ENCODE results near the gene CRP.

- TF ChIP-seq CTCF (IDR thresholded peaks at IDR 0.05; ENCODE audit: insufficient read depth, low read length): no peak
- TF ChIP-seq, protein P1, sequence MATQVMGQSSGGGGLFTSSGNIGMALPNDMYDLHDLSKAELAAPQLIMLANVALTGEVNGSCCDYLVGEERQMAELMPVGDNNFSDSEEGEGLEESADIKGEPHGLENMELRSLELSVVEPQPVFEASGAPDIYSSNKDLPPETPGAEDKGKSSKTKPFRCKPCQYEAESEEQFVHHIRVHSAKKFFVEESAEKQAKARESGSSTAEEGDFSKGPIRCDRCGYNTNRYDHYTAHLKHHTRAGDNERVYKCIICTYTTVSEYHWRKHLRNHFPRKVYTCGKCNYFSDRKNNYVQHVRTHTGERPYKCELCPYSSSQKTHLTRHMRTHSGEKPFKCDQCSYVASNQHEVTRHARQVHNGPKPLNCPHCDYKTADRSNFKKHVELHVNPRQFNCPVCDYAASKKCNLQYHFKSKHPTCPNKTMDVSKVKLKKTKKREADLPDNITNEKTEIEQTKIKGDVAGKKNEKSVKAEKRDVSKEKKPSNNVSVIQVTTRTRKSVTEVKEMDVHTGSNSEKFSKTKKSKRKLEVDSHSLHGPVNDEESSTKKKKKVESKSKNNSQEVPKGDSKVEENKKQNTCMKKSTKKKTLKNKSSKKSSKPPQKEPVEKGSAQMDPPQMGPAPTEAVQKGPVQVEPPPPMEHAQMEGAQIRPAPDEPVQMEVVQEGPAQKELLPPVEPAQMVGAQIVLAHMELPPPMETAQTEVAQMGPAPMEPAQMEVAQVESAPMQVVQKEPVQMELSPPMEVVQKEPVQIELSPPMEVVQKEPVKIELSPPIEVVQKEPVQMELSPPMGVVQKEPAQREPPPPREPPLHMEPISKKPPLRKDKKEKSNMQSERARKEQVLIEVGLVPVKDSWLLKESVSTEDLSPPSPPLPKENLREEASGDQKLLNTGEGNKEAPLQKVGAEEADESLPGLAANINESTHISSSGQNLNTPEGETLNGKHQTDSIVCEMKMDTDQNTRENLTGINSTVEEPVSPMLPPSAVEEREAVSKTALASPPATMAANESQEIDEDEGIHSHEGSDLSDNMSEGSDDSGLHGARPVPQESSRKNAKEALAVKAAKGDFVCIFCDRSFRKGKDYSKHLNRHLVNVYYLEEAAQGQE (IDR thresholded peaks at IDR 0.05; ENCODE audit: insufficient replicate concordance, low read depth): no peak
- no peak for TF ChIP-seq POLR2AphosphoS5 (IDR thresholded peaks at IDR 0.05; ENCODE audit: low read depth)
- TF ChIP-seq GABPA (IDR thresholded peaks at IDR 0.05; ENCODE audit: low read depth): no peak
- TF ChIP-seq SPI1 (IDR thresholded peaks at IDR 0.05; ENCODE audit: borderline replicate concordance, low read depth): no peak
These were observed 39.3 kb downstream of the CRP start for GRCh38 chr1:159675046-159675445.
